Tibial nerve (tissue), 4 donors: ENCODE data around the gene NEB. TPM values are rescaled to one million over a fixed set of nuclear protein-coding genes. Genes with fewer than 3 reads are reported as not detected.
"Not testable (repeated sequence)": the region's sequence is repeated elsewhere in the genome, so short reads cannot be mapped to it uniquely, and the experiment has no call there.

Source experiments
- DNase-seq, 2 donors: peaks; one replicate each; pipeline ENCODE4 v3.0.0-alpha.2; 2019; ENCODE audit warnings: low spot score in 2 of 2
- H3K27ac ChIP-seq, 4 donors: fragments of 200-600 bp; sonication (generic) in 3 of 4; one replicate each; pipeline ENCODE4 v1.5.1; 2017 to 2019; ENCODE audit warnings: mild to moderate bottlenecking in 1 of 4
- H3K27me3 ChIP-seq, 2 donors: fragments of 200-600 bp; sonication (generic) in 1 of 2; one replicate each; pipeline versions ENCODE4 v1.5.1 to v1.6.0; 2017 to 2019
- H3K36me3 ChIP-seq, 3 donors: fragments of 200-600 bp; sonication (generic); one replicate each; pipeline ENCODE4 v1.5.1; 2018 to 2019
- H3K4me1 ChIP-seq, 4 donors: fragments of 200-600 bp; sonication (generic) in 3 of 4; one replicate each; pipeline ENCODE4 v1.5.1; 2017 to 2019
- H3K4me3 ChIP-seq, 4 donors: fragments of 200-600 bp; sonication (generic) in 3 of 4; one replicate each; pipeline ENCODE4 v1.5.1; 2017 to 2019; ENCODE audit warnings: mild to moderate bottlenecking in 1 of 4, moderate library complexity in 1 of 4
- H3K9me3 ChIP-seq, 4 donors: fragments of 200-600 bp; sonication (generic) in 3 of 4; one replicate each; pipeline ENCODE4 v1.5.1; 2017 to 2019
- CTCF ChIP-seq, 5 experiments: fragments of 200-600 bp in 3 of 5; fragments of 450-650 bp in 2 of 5; sonication (generic) in 3 of 5; IDR thresholded peaks; one replicate each; pipeline ENCODE4 v1.5.1; 2016 to 2019; ENCODE audit warnings: antibody characterized with exemption in 5 of 5, mild to moderate bottlenecking in 3 of 5, moderate library complexity in 2 of 5
- EP300 ChIP-seq, 2 donors: sonication (generic); formaldehyde crosslinking; IDR thresholded peaks; one replicate each; pipeline ENCODE4 v1.6.1; 2017; ENCODE audit warnings: antibody characterized with exemption in 2 of 2, mild to moderate bottlenecking in 1 of 2
- POLR2A ChIP-seq, 2 donors: fragments of 450-650 bp; IDR thresholded peaks; one replicate each; pipeline ENCODE4 v1.6.1; 2017; ENCODE audit warnings: antibody characterized with exemption in 2 of 2, mild to moderate bottlenecking in 2 of 2, moderate library complexity in 2 of 2
- WGBS, 2 donors: methylation state at CpG; one replicate each; pipeline ENCODE4 v1.1.5; 2018; 5-methylcytosine and 5-hydroxymethylcytosine counted together
- total RNA-seq, 4 donors: library from RNA; depleted of rRNA; stranded (reverse); fragments of >200 nt; gene quantifications; one replicate each; pipeline ENCODE4 v1.1.0, GENCODE V29; 2016

Gene NEB
- total RNA-seq, 4 donors from 2014 or later, result 1.2 to 2.2 (median 1.5) TPM

GRCh38 chr2:151713291-151713903 lies 20.9 kb downstream of the NEB start:
- Histone ChIP-seq H3K9me3 (no peaks in the 10 kb centered on the region), H3K27me3 (no peaks in the 10 kb centered on the region), H3K27ac (no peak overlapping the region), H3K4me3 (no peak overlapping the region), H3K36me3 (no peaks in the 10 kb centered on the region), H3K4me1 (no peaks in the 10 kb centered on the region)
- TF ChIP-seq POLR2A (IDR thresholded peaks at IDR 0.05) (no peak), CTCF (IDR thresholded peaks at IDR 0.05) (no peak), EP300 (IDR thresholded peaks at IDR 0.05) (no peak)
- no peak for DNase-seq
- 89 to 90% methylated on average over 2 of the region's 2 CpGs for WGBS, 2 donors

GRCh38 chr2:151711025-151711424 lies 23.3 kb downstream of the NEB start:
- no peaks in the 10 kb centered on the region for H3K4me1 ChIP-seq
- TF ChIP-seq EP300 (IDR thresholded peaks at IDR 0.05), result no peak
- no peak for TF ChIP-seq POLR2A (IDR thresholded peaks at IDR 0.05)
- no peak for TF ChIP-seq CTCF (IDR thresholded peaks at IDR 0.05)
- no peak overlapping the region for H3K27ac ChIP-seq
- no peaks in the 10 kb centered on the region for H3K36me3 ChIP-seq
- H3K4me3 ChIP-seq, result no peak overlapping the region
- H3K27me3 ChIP-seq, result no peaks in the 10 kb centered on the region
- no peaks in the 10 kb centered on the region for H3K9me3 ChIP-seq
- 81 to 100% methylated on average over 1 of the region's 1 CpG for WGBS, 2 donors
- DNase-seq, result no peak

- Histone ChIP-seq H3K4me1 (no peaks in the 10 kb centered on the region), H3K27me3 (no peaks in the 10 kb centered on the region), H3K27ac (no peak overlapping the region), H3K36me3 (no peaks in the 10 kb centered on the region), H3K4me3 (no peak overlapping the region), H3K9me3 (no peaks in the 10 kb centered on the region)
- TF ChIP-seq EP300 (IDR thresholded peaks at IDR 0.05) (no peak), POLR2A (IDR thresholded peaks at IDR 0.05) (no peak), CTCF (IDR thresholded peaks at IDR 0.05) (no peak)
- 90 to 94% methylated on average over 6 of the region's 6 CpGs for WGBS, 2 donors
- DNase-seq, result no peak
Observed at GRCh38 chr2:151708788-151709187, 25.5 kb downstream of the NEB start.

GRCh38 chr2:151707857-151708256 lies 26.4 kb downstream of the NEB start:
- H3K36me3 ChIP-seq, result no peaks in the 10 kb centered on the region
- no peaks in the 10 kb centered on the region for H3K27me3 ChIP-seq
- no peak for DNase-seq
- H3K4me3 ChIP-seq, result no peak overlapping the region
- TF ChIP-seq POLR2A (IDR thresholded peaks at IDR 0.05) (no peak), EP300 (IDR thresholded peaks at IDR 0.05) (no peak)
- no peaks in the 10 kb centered on the region for H3K4me1 ChIP-seq
- no peaks in the 10 kb centered on the region for H3K9me3 ChIP-seq
- WGBS, 2 donors, result 41 to 50% methylated on average over 4 of the region's 4 CpGs
- H3K27ac ChIP-seq, result no peak overlapping the region

GRCh38 chr2:151704480-151704961 lies 29.8 kb downstream of the NEB start:
- not testable (repeated sequence) for H3K27me3 ChIP-seq, DNase-seq, H3K4me1 ChIP-seq, H3K4me3 ChIP-seq, H3K9me3 ChIP-seq, H3K36me3 ChIP-seq, H3K27ac ChIP-seq
- 91 to 95% methylated on average over 25 to 29 of the region's 29 CpGs for whole genome bisulfite sequencing, 2 donors

GRCh38 chr2:151698134-151698533 lies 36.1 kb downstream of the NEB start:
- not testable (repeated sequence) for H3K36me3 ChIP-seq, DNase-seq, H3K27ac ChIP-seq, H3K4me3 ChIP-seq, H3K9me3 ChIP-seq, H3K27me3 ChIP-seq, H3K4me1 ChIP-seq

GRCh38 chr2:151695778-151696177 lies 38.5 kb downstream of the NEB start:
- no peaks in the 10 kb centered on the region for H3K36me3 ChIP-seq
- no peak overlapping the region for H3K27ac ChIP-seq
- WGBS, 2 donors, result 84 to 88% methylated on average over 3 of the region's 3 CpGs
- no peaks in the 10 kb centered on the region for H3K9me3 ChIP-seq
- H3K4me1 ChIP-seq, result no peaks in the 10 kb centered on the region
- TF ChIP-seq CTCF (IDR thresholded peaks at IDR 0.05), result no peak
- TF ChIP-seq POLR2A (IDR thresholded peaks at IDR 0.05), result no peak
- TF ChIP-seq EP300 (IDR thresholded peaks at IDR 0.05), result no peak
- H3K4me3 ChIP-seq, result no peak overlapping the region
- H3K27me3 ChIP-seq, result no peaks in the 10 kb centered on the region
- no peak for DNase-seq
